HepG2 (cell line): ENCODE measurements around the gene ZNF48. TPM values are rescaled to one million over a fixed set of nuclear protein-coding genes. Genes with fewer than 3 reads are reported as not detected.

Source experiments
- EED ChIP-seq: sonication (generic); formaldehyde crosslinking; IDR thresholded peaks from 2 replicates; pipeline ENCODE4 v1.5.0; 2020; ENCODE audit warnings: mild to moderate bottlenecking, missing genetic modification reagents
- ERF ChIP-seq: IDR thresholded peaks from 2 replicates; pipeline ENCODE4 v1.6.1; 2018; ENCODE audit warnings: missing biosample characterization, missing genetic modification reagents
- GABPB1 ChIP-seq: IDR thresholded peaks from 2 replicates; pipeline ENCODE4 v1.6.1; 2016; ENCODE audit warnings: mild to moderate bottlenecking, missing genetic modification reagents, moderate library complexity, missing compliant biosample characterization
- IRF2 ChIP-seq: IDR thresholded peaks from 2 replicates; pipeline ENCODE4 v1.6.1; 2018; ENCODE audit warnings: missing genetic modification reagents, missing compliant biosample characterization
- JUN ChIP-seq: sonication (generic); formaldehyde crosslinking; IDR thresholded peaks from 2 replicates; pipeline ENCODE4 v1.4.0; 2020; ENCODE audit warnings: mild to moderate bottlenecking, missing genetic modification reagents
- MXD4 ChIP-seq: IDR thresholded peaks from 2 replicates; pipeline ENCODE4 v1.6.1; 2016; ENCODE audit warnings: mild to moderate bottlenecking, missing biosample characterization, missing genetic modification reagents
- RAD51 ChIP-seq: fragments of 450-650 bp; IDR thresholded peaks from 2 replicates; pipeline ENCODE4 v1.6.1; 2016; ENCODE audit warnings: borderline replicate concordance
- TARDBP ChIP-seq: sonication (generic); formaldehyde crosslinking; IDR thresholded peaks from 2 replicates; pipeline ENCODE4 v1.8.0; 2022; ENCODE audit warnings: mild to moderate bottlenecking, missing genetic modification reagents
- TOPORS ChIP-seq: sonication (generic); formaldehyde crosslinking; IDR thresholded peaks from 2 replicates; pipeline ENCODE4 v1.8.0; 2023; ENCODE audit warnings: mild to moderate bottlenecking, missing genetic modification reagents
- ZBTB3 ChIP-seq: sonication (generic); formaldehyde crosslinking; IDR thresholded peaks from 2 replicates; pipeline ENCODE4 v1.4.0; 2020; ENCODE audit warnings: low read depth, mild to moderate bottlenecking, moderate library complexity, missing genetic modification reagents, borderline replicate concordance
- ZKSCAN8 ChIP-seq: IDR thresholded peaks from 2 replicates; pipeline ENCODE4 v1.6.1; 2016; ENCODE audit warnings: borderline replicate concordance, missing genetic modification reagents, missing compliant biosample characterization
- ZNF180 ChIP-seq: sonication (generic); formaldehyde crosslinking; IDR thresholded peaks from 2 replicates; pipeline ENCODE4 v1.4.0; 2020; ENCODE audit warnings: low read depth, missing genetic modification reagents, borderline replicate concordance
- ZNF205 ChIP-seq: IDR thresholded peaks from 2 replicates; pipeline ENCODE4 v1.6.1; 2018; ENCODE audit warnings: missing biosample characterization, missing genetic modification reagents
- ZNF3 ChIP-seq: IDR thresholded peaks from 2 replicates; pipeline ENCODE4 v1.7.0; 2017; ENCODE audit warnings: inconsistent platforms
- ZNF430 ChIP-seq: sonication (generic); formaldehyde crosslinking; IDR thresholded peaks from 2 replicates; pipeline ENCODE4 v1.9.0; 2021; ENCODE audit warnings: mild to moderate bottlenecking, missing genetic modification reagents
- ZNF557 ChIP-seq: sonication (generic); formaldehyde crosslinking; IDR thresholded peaks from 2 replicates; pipeline ENCODE4 v1.4.0; 2020; ENCODE audit warnings: missing genetic modification reagents
- ZNF563 ChIP-seq: sonication (generic); formaldehyde crosslinking; IDR thresholded peaks from 2 replicates; pipeline ENCODE4 v1.8.0; 2022; ENCODE audit warnings: mild to moderate bottlenecking, moderate library complexity, missing genetic modification reagents
- ZNF768 ChIP-seq: sonication (generic); formaldehyde crosslinking; IDR thresholded peaks from 2 replicates; pipeline ENCODE4 v1.4.0; 2020; ENCODE audit warnings: missing genetic modification reagents
- polyA plus RNA-seq, 8 experiments: library from polyadenylated mRNA; depleted of rRNA in 3 of 8; stranded (reverse) in 7 of 8; unstranded in 1 of 8; fragments of >200 nt; fragmentation: Illumina TruSeq in 4 of 8; extraction: Trizol in 4 of 8; gene quantifications; 2 replicates each; pipeline versions ENCODE4 v1.2.1 to v1.2.3, GENCODE V29; 2011 to 2016; ENCODE audit warnings: low read depth in 4 of 8, missing spikeins in 1 of 8, mixed read lengths in 1 of 8; ENCODE audit not compliant: insufficient read depth in 1 of 8
- total RNA-seq, 5 experiments: library from RNA; depleted of rRNA; stranded (reverse); fragments of >200 nt; fragmentation: Illumina TruSeq; extraction: Trizol; gene quantifications; 2 replicates each; pipeline ENCODE4 v1.2.3, GENCODE V29; 2016; ENCODE audit warnings: low read depth in 1 of 5
- TF ChIP-seq, protein P1 (sequence below): sonication (generic); formaldehyde crosslinking; IDR thresholded peaks from 2 replicates; pipeline ENCODE4 v1.4.0; 2020; ENCODE audit warnings: missing genetic modification reagents, mild to moderate bottlenecking, borderline replicate concordance
- TF ChIP-seq, protein P2 (sequence below): sonication (generic); formaldehyde crosslinking; IDR thresholded peaks from 2 replicates; pipeline ENCODE4 v1.4.0; 2020; ENCODE audit warnings: mild to moderate bottlenecking, missing genetic modification reagents
- TF ChIP-seq, protein P3 (sequence below): sonication (generic); formaldehyde crosslinking; IDR thresholded peaks from 2 replicates; pipeline ENCODE4 v1.8.1; 2023; ENCODE audit warnings: mild to moderate bottlenecking, inconsistent platforms, moderate library complexity, missing genetic modification reagents, borderline replicate concordance
- TF ChIP-seq, protein P4 (sequence below): sonication (generic); formaldehyde crosslinking; IDR thresholded peaks from 2 replicates; pipeline ENCODE4 v1.5.0; 2020; ENCODE audit warnings: missing genetic modification reagents, mild to moderate bottlenecking, borderline replicate concordance
- TF ChIP-seq, protein P5 (sequence below): sonication (generic); formaldehyde crosslinking; IDR thresholded peaks from 2 replicates; pipeline ENCODE4 v1.4.0; 2020; ENCODE audit warnings: missing genetic modification reagents

The ZNF48 gene
- total and polyA plus RNA-seq, 2 of the 13 experiments (the other 11 are each of a cell fraction or from before 2014, with no cell fraction given), result 9.9 to 12.3 TPM

DNA sequence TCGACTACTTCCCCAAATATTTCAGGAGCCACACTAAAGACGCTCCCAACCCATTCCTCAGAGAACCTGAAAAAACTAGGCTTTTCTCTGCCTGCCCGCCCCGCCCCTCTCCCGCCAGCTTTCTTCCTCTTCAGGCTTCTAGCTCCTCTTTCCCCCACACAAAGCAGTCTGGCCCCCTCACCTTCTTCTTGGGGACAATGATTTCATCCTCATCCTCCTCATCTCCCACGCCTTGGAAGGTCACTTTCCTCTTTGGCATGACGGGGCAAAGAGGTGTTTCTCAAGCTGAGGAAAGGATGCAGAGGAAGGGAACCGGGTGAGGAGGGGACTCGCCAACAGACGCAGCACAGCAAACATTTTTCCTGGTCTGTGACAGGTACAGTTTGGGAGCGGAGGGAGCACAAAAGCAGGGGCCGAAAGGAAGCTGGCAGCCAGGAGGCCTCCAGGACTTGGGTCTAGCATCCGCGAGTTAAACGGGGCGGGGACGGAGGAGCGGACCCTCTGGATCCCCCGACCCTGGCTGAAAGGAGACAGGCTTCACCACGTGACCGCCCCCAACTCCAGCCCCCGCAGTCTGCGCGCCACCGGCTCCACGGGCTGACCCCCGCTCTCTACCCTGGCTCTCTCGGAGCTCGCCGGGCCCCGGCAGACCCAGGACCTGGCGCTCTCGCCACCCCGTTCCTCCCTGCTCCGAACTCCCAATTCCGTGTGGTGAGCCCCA, 40.6 kb upstream of the ZNF48 start (continued):
- TF ChIP-seq RAD51 (no peak), JUN (0 out of 2 replicates have a peak, but pooled peaks have one; percentile 32), ZKSCAN8 (CRISPR knock-in tag) (0 out of 2 replicates have a peak, but pooled peaks have one; percentile 8), EED (CRISPR knock-in tag) (peak; percentile 31; the same call in 1 of the 2 replicates), ZBTB3 (no peak), ZNF180 (CRISPR knock-in tag) (no peak), ZNF768 (CRISPR knock-in tag) (peak; percentile 23; the same call in 1 of the 2 replicates), ERF (no peak), MXD4 (CRISPR knock-in tag) (no peak), GABPB1 (CRISPR knock-in tag) (no peak), ZNF563 (CRISPR knock-in tag) (peak; percentile 61; the same call in 1 of the 2 replicates), ZNF205 (CRISPR knock-in tag) (no peak), ZNF3 (no peak), ZNF557 (no peak), IRF2 (CRISPR knock-in tag) (no peak), TARDBP (no peak), TOPORS (CRISPR knock-in tag) (peak; percentile 94), ZNF430 (CRISPR knock-in tag) (peak; percentile 97; the same call in 1 of the 2 replicates)
- TF ChIP-seq, protein P1, sequence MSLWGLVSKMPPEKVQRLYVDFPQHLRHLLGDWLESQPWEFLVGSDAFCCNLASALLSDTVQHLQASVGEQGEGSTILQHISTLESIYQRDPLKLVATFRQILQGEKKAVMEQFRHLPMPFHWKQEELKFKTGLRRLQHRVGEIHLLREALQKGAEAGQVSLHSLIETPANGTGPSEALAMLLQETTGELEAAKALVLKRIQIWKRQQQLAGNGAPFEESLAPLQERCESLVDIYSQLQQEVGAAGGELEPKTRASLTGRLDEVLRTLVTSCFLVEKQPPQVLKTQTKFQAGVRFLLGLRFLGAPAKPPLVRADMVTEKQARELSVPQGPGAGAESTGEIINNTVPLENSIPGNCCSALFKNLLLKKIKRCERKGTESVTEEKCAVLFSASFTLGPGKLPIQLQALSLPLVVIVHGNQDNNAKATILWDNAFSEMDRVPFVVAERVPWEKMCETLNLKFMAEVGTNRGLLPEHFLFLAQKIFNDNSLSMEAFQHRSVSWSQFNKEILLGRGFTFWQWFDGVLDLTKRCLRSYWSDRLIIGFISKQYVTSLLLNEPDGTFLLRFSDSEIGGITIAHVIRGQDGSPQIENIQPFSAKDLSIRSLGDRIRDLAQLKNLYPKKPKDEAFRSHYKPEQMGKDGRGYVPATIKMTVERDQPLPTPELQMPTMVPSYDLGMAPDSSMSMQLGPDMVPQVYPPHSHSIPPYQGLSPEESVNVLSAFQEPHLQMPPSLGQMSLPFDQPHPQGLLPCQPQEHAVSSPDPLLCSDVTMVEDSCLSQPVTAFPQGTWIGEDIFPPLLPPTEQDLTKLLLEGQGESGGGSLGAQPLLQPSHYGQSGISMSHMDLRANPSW (CRISPR knock-in tag), result no peak
- TF ChIP-seq, protein P2, sequence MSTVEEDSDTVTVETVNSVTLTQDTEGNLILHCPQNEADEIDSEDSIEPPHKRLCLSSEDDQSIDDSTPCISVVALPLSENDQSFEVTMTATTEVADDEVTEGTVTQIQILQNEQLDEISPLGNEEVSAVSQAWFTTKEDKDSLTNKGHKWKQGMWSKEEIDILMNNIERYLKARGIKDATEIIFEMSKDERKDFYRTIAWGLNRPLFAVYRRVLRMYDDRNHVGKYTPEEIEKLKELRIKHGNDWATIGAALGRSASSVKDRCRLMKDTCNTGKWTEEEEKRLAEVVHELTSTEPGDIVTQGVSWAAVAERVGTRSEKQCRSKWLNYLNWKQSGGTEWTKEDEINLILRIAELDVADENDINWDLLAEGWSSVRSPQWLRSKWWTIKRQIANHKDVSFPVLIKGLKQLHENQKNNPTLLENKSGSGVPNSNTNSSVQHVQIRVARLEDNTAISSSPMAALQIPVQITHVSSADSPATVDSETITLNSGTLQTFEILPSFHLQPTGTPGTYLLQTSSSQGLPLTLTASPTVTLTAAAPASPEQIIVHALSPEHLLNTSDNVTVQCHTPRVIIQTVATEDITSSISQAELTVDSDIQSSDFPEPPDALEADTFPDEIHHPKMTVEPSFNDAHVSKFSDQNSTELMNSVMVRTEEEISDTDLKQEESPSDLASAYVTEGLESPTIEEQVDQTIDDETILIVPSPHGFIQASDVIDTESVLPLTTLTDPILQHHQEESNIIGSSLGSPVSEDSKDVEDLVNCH (CRISPR knock-in tag), result no peak
- TF ChIP-seq, protein P3, sequence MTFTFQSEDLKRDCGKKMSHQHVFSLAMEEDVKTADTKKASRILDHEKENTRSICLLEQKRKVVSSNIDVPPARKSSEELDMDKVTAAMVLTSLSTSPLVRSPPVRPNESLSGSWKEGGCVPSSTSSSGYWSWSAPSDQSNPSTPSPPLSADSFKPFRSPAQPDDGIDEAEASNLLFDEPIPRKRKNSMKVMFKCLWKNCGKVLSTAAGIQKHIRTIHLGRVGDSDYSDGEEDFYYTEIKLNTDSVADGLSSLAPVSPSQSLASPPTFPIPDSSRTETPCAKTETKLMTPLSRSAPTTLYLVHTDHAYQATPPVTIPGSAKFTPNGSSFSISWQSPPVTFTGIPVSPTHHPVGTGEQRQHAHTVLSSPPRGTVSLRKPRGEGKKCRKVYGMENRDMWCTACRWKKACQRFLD, result 0 out of 2 replicates have a peak, but pooled peaks have one; percentile 3
- TF ChIP-seq, protein P4, sequence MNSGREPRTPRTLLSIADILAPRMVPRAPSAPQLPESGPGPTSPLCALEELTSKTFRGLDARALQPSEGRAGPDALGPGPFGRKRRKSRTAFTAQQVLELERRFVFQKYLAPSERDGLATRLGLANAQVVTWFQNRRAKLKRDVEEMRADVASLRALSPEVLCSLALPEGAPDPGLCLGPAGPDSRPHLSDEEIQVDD (CRISPR knock-in tag), result 0 out of 2 replicates have a peak, but pooled peaks have one; percentile 14
- TF ChIP-seq, protein P5, sequence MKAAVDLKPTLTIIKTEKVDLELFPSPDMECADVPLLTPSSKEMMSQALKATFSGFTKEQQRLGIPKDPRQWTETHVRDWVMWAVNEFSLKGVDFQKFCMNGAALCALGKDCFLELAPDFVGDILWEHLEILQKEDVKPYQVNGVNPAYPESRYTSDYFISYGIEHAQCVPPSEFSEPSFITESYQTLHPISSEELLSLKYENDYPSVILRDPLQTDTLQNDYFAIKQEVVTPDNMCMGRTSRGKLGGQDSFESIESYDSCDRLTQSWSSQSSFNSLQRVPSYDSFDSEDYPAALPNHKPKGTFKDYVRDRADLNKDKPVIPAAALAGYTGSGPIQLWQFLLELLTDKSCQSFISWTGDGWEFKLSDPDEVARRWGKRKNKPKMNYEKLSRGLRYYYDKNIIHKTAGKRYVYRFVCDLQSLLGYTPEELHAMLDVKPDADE (CRISPR knock-in tag), result no peak
